HUES6 (cell line): ENCODE results near the gene UBASH3A.
"Not testable (repeated sequence)": the region's sequence is repeated elsewhere in the genome, so short reads cannot be mapped to it uniquely, and the experiment has no call there.

Experiments used
- H3K27ac ChIP-seq: 2 replicates; pipeline ENCODE4 v1.7.0; 2013; ENCODE audit warnings: low read depth, mild to moderate bottlenecking, low read length, inconsistent platforms
- H3K27me3 ChIP-seq: 2 replicates; pipeline ENCODE4 v1.6.1; 2013; ENCODE audit warnings: low read length; ENCODE audit not compliant: control insufficient read depth, insufficient read depth
- H3K36me3 ChIP-seq: 2 replicates; pipeline ENCODE4 v1.6.1; 2013; ENCODE audit warnings: low read length; ENCODE audit not compliant: control insufficient read depth, insufficient read depth
- H3K4me1 ChIP-seq: 2 replicates; pipeline ENCODE4 v1.6.1; 2013; ENCODE audit warnings: low read length; ENCODE audit not compliant: control insufficient read depth, insufficient read depth
- H3K4me3 ChIP-seq: 2 replicates; pipeline ENCODE4 v1.5.1; 2013; ENCODE audit warnings: low read depth, low read length
- H3K9ac ChIP-seq: one replicate; pipeline ENCODE4 v1.6.1; 2013; ENCODE audit warnings: mild to moderate bottlenecking, low read length
- H3K9me3 ChIP-seq: 2 replicates; pipeline ENCODE4 v1.6.1; 2013; ENCODE audit warnings: low read depth, low read length; ENCODE audit not compliant: control insufficient read depth, insufficient read depth

UBASH3A gene

DNA sequence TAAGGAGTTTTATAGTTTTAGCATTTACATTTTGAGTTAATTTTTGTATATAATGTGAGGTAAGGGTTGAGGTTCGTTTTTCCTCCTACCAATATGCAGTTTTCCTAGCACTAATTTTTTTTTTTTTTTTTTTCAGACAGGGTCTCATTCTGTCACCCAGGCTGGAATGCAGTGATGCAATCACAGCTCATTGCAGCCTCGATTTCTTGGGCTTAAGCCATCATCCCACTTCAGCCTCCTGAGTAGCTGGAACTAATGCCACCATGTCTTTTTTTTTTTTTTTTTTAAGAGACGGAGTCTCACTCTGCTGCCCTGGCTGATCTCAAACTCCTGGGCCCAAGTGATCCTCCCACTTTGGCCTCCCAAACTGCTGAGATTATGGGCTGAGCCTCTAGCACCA, 2.5 kb upstream of the UBASH3A start:
- Histone ChIP-seq H3K27me3 (no peaks in the 10 kb centered on the region), H3K4me3 (no peak overlapping the region), H3K4me1 (no peaks in the 10 kb centered on the region), H3K27ac (no peak overlapping the region), H3K9me3 (peaks cover 7% of the 10 kb centered on the region), H3K36me3 (no peaks in the 10 kb centered on the region), H3K9ac (no peak overlapping the region)

DNA sequence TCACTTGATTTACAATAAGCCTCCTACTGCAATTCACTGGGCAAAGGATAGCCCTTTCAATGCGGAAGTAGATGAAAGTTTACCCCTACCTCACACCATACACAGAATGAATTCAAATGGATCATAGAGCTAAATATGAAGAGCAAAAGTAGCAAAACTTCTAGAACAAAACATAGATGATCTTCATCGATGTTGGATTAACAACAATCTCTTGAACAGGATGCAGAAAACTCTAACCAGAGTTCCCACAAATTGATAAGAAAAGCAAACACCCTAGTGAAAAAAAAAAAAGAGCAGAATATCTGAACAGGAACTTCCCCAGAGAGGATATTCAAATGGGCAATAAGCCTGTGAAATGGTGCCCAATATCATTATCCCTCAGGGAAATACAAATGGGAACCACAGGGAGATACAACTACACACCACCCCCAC, 1.9 kb upstream of the UBASH3A start:
- H3K27ac ChIP-seq, result no peak overlapping the region
- no peaks in the 10 kb centered on the region for H3K36me3 ChIP-seq
- H3K4me1 ChIP-seq, result no peaks in the 10 kb centered on the region
- H3K4me3 ChIP-seq, result no peak overlapping the region
- H3K9ac ChIP-seq, result no peak overlapping the region
- H3K27me3 ChIP-seq, result no peaks in the 10 kb centered on the region
- peaks cover 7% of the 10 kb centered on the region for H3K9me3 ChIP-seq

DNA sequence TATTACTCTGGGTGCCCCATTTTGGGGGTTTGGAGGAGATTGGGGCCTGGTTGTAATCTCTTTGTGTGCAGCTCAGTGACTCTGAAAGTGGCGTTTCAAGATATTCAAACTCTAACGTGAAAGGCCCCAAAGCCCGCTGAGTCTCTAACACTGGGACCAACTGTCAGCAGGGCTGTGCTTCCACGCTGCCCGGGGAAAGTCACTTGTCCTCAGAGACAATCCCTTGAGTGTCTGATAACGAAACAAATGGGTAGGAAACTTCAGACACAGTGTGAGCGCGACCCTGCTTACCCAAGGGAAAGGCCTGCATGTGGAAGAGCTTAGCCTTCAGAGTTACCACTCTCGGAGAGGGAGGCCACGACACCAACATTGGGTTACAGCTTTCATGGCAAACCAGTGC, 837 bp downstream of the UBASH3A start:
- H3K27ac ChIP-seq, result no peak overlapping the region
- no peaks in the 10 kb centered on the region for H3K27me3 ChIP-seq
- no peaks in the 10 kb centered on the region for H3K4me1 ChIP-seq
- no peaks in the 10 kb centered on the region for H3K36me3 ChIP-seq
- no peak overlapping the region for H3K9ac ChIP-seq
- H3K4me3 ChIP-seq, result no peak overlapping the region
- H3K9me3 ChIP-seq, result peaks cover 7% of the 10 kb centered on the region

DNA sequence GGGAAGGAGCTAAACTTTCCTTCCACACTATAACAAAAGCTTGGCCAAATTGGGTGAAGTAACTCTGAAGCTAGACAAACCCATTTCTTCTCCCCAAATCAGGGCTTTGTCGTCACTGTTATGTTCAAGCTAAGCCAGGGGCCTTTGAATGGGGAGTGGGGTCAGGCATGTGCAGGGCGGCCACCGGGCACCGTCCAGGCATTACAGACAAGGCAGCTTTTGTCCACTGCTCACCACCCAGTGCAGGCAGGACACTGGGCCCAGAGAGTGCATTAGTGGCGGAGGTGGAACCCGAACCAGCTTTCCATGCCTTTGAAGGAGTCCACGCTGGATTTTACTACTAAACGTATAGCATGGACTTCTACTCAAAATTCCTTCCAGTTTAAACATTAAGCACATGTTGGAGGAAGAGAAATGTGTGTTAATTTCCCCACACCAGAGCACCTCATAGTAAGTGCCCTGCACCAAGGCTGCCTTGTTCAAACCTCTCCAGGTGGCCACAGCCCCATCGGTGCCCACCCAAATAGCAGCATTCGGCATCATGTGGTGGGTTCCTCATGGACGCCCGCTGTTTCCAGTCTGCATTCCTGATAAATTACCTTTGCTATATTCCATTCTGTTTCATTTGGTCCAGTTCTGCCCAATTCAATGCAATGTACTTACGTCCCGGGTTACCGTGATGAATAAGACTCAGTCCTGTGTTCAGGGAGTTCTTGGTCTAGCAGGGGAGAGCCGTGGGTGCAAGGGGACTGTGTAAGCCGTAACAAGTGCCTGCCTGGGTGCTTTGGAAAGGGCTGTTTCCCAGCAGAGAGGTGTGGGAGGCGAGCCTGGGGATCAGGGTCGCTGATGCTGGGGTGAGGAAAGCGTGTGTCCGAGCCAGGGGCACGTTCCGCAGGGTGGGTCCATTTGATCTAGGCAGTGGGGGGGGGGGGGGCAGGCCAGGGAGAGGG, 1.6 kb downstream of the UBASH3A start:
- Histone ChIP-seq H3K9me3 (peaks cover 7% of the 10 kb centered on the region), H3K36me3 (no peaks in the 10 kb centered on the region), H3K27ac (no peak overlapping the region), H3K4me1 (no peaks in the 10 kb centered on the region), H3K9ac (no peak overlapping the region), H3K27me3 (no peaks in the 10 kb centered on the region), H3K4me3 (no peak overlapping the region)

DNA sequence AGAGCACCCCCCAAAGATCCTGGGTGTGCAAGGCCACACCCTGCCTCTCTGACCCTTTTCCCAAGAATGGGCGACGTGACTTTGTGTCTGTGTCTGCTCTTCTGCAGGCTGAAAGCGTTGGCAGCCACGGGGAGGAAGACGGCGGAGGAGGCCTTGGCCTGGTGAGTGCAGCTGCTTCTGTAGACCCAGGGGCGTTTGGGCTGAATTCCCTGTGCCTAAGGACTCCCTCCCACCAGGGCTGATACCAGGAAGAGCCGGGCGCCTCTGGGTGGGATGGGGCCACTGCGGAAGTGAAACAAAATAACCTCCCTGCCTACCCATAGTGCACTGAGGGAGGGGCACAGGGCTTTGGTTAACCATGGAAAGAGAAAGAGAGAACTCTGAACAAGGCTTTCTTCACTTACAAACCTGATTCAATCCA, 2.5 kb downstream of the UBASH3A start:
- H3K4me1 ChIP-seq, result no peaks in the 10 kb centered on the region
- H3K27ac ChIP-seq, result no peak overlapping the region
- no peak overlapping the region for H3K4me3 ChIP-seq
- no peaks in the 10 kb centered on the region for H3K36me3 ChIP-seq
- H3K27me3 ChIP-seq, result no peaks in the 10 kb centered on the region
- peaks cover 6% of the 10 kb centered on the region for H3K9me3 ChIP-seq
- H3K9ac ChIP-seq, result no peak overlapping the region

DNA sequence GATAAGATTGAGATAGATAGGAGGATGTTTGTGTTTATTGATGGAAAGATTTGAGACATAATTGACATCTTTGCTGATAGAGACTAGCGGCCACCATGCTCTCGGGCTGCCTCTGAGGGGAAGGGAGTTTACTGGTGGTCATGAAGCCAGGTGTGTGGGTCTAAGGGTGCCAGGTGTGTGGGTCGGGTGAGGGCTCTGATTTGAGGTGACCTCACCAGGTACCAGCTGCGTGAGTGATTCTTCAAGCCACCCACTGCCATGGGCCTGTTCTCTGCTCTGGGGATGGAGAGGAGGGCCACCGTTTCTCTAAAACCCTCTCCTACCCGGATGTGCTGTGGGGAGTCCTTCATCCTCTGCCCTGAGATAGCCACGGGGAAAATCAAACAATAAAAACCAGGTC, 3.2 kb downstream of the UBASH3A start:
- H3K9ac ChIP-seq, result no peak overlapping the region
- no peaks in the 10 kb centered on the region for H3K9me3 ChIP-seq
- no peaks in the 10 kb centered on the region for H3K4me1 ChIP-seq
- H3K27me3 ChIP-seq, result no peaks in the 10 kb centered on the region
- H3K27ac ChIP-seq, result no peak overlapping the region
- no peaks in the 10 kb centered on the region for H3K36me3 ChIP-seq
- no peak overlapping the region for H3K4me3 ChIP-seq

DNA sequence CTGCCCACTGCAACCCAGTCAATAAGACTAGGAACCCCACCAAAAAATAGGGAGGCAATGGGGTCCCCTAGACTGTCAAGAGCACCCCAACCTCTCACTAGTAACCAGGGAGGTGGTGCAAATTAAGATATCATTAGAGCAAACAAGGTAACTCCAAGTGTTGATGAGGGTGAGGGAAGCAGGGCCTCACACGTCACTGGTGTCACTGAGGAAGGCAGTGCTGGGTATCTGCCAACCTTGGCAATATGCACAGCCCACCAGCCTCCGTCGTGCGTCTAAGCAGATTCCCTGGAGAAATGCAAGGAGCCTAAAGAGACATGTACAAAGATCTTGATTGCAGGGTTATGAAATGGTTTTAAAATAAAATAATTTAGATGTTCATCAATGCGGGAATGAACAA, 3.8 kb downstream of the UBASH3A start:
- Histone ChIP-seq H3K27me3 (no peaks in the 10 kb centered on the region), H3K9me3 (no peaks in the 10 kb centered on the region), H3K4me1 (no peaks in the 10 kb centered on the region), H3K9ac (no peak overlapping the region), H3K4me3 (no peak overlapping the region), H3K27ac (no peak overlapping the region), H3K36me3 (no peaks in the 10 kb centered on the region)

DNA sequence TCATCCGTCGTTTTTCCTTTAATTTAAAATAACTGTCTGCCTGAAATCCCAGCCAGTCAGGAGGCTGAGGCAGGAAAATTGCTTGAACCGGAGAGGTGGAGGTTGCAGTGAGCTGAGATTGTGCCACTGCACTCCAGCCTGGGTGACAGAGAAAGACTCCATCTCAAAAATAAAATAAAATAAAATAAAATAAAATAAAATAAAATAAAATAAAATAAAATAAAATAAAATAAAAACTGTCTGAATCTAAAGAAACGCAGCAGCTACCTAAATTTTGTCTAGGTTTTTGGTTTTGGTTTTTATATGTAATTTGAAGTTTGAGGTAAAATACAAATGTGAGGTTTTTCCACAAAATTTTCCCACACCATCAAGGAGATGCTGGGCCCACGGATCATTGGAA, 5.0 kb downstream of the UBASH3A start:
- H3K27me3 ChIP-seq, H3K4me3 ChIP-seq, H3K9me3 ChIP-seq, H3K36me3 ChIP-seq, H3K9ac ChIP-seq, H3K27ac ChIP-seq, H3K4me1 ChIP-seq: not testable (repeated sequence)

DNA sequence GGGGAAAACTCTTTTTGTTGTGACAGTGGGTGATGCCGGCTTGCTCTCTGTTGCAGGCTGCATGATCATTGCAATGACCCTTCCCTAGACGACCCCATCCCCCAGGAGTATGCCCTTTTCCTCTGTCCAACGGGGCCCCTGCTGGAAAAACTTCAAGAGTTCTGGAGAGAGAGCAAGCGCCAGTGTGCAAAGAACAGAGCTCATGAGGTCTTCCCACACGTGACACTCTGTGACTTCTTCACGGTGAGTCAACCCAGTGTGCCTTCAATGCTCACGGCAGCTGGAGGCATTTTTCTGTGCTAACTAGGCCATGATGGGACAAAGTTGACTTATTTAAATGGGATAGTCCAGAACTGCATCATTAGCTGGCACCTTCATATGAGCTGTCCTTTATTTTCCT, 5.7 kb downstream of the UBASH3A start:
- Histone ChIP-seq H3K9ac (no peak overlapping the region), H3K9me3 (no peaks in the 10 kb centered on the region), H3K27me3 (no peaks in the 10 kb centered on the region), H3K36me3 (no peaks in the 10 kb centered on the region), H3K4me1 (no peaks in the 10 kb centered on the region), H3K4me3 (no peak overlapping the region), H3K27ac (no peak overlapping the region)

DNA sequence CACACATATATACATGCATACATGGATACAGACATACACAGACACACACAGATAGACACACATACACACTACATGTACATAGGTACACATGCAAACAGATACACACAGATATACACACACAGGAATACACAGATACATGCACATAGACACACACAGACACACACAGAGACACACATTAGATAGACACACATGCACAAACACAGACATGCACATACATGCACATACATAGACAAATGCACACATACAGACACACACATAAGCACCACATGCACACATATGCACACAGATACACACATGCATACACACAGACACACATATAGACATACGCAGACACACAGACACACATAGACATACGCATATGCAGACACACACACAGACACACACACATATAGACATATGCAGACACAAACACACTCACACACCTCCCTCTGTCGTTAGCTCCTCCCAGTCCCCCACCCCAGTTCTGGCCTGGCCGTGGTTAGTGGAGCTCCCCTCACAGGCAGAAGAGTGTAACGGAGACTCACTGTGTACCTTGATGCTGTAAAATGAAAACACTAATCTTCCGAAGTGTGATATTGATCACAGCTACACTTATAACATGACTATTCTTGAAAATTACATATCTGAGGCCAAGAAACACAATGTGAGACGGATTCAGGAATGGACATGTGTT, 7.6 kb downstream of the UBASH3A start:
- Histone ChIP-seq H3K9ac (no peak overlapping the region), H3K9me3 (no peaks in the 10 kb centered on the region), H3K4me3 (no peak overlapping the region), H3K36me3 (no peaks in the 10 kb centered on the region), H3K4me1 (peaks cover 5% of the 10 kb centered on the region), H3K27ac (no peak overlapping the region), H3K27me3 (no peaks in the 10 kb centered on the region)

DNA sequence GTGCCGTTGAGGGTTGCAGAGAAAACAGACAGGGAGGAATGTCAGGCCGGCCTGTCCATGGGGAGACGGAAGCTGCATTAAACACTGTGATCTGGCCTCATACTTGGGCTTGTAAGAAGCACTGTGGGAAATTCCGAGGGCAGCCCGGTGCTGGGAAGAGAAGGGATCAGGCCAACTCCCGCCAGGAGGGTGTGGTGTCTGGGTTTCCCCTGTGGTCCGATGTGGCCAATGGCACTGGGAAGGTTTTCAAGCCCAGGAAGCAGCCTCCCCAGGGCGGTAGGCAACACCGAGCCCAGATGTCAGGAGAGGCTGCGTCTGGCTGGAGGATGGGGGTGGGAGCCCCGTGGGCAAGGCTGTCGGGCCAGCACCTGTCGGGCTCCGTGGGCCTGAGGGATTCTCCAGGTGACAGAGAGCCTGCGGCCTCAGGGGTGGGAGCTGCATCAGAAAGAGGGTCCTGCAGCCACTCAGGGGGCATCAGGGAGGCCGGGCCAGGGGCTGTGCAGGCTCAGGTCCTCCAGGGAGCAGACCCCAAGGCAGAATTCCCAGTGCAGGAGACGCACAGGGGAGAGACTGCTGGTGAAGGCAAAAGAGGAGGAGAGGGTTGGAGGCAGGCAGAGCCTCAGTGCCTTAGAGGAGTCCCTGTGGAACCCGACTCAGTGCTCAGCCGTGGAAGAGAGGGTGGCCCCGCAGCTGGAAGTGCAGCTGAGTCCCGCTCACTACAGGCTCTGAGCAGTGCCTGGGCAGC, 8.4 kb downstream of the UBASH3A start:
- Histone ChIP-seq H3K27ac (no peak overlapping the region), H3K4me3 (no peak overlapping the region), H3K9me3 (no peaks in the 10 kb centered on the region), H3K4me1 (peaks cover 5% of the 10 kb centered on the region), H3K9ac (no peak overlapping the region), H3K36me3 (no peaks in the 10 kb centered on the region), H3K27me3 (no peaks in the 10 kb centered on the region)
